ENCODE measurements around the gene SMC1B. TPM values are rescaled to one million over a fixed set of nuclear protein-coding genes. Genes with fewer than 3 reads are reported as not detected.
"Not testable (repeated sequence)": the region's sequence is repeated elsewhere in the genome, so short reads cannot be mapped to it uniquely, and the experiment has no call there.

SMC1B gene
- total RNA-seq, 4 donors from 2014 or later = 0.13 TPM; not detected in 3

DNA sequence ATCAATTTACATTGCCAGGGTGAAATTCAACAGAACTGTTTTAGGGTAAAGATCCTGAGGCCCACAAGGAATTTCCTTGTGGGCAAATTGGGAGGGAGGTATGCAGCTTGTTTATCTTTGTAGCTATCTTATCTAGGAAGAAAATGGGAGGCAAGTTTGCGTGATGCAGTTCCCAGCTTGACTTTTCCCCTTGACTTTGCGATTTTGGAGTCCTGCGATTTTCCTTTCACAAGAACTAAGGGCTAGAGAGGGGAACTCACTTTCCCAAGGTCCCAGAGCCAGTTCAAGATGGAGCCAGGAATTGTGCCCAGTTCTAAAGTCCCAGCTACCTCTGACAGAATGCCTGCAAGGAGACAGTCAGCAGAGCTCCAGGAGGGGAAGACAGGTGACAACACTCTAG lies 30.8 kb upstream of the SMC1B start:
- Histone ChIP-seq H3K27ac (no peak overlapping the region), H3K4me3 (replicated peaks in 1 of 3) (no peak overlapping the region), H3K36me3 (no peaks in the 10 kb centered on the region), H3K4me1 (peaks cover 0 to 6% of the 10 kb centered on the region in 2 donors), H3K27me3 (no peaks in the 10 kb centered on the region), H3K9me3 (no peaks in the 10 kb centered on the region)
- WGBS, 2 donors = 95 to 100% methylated on average over 3 of the region's 3 CpGs
- TF ChIP-seq POLR2A (IDR thresholded peaks at IDR 0.05) = no peak
- TF ChIP-seq, protein P1, sequence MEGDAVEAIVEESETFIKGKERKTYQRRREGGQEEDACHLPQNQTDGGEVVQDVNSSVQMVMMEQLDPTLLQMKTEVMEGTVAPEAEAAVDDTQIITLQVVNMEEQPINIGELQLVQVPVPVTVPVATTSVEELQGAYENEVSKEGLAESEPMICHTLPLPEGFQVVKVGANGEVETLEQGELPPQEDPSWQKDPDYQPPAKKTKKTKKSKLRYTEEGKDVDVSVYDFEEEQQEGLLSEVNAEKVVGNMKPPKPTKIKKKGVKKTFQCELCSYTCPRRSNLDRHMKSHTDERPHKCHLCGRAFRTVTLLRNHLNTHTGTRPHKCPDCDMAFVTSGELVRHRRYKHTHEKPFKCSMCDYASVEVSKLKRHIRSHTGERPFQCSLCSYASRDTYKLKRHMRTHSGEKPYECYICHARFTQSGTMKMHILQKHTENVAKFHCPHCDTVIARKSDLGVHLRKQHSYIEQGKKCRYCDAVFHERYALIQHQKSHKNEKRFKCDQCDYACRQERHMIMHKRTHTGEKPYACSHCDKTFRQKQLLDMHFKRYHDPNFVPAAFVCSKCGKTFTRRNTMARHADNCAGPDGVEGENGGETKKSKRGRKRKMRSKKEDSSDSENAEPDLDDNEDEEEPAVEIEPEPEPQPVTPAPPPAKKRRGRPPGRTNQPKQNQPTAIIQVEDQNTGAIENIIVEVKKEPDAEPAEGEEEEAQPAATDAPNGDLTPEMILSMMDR (IDR thresholded peaks at IDR 0.05) = no peak
- no peak for DNase-seq
- intact Hi-C loops (cut with DNase I) = no loop called here

DNA sequence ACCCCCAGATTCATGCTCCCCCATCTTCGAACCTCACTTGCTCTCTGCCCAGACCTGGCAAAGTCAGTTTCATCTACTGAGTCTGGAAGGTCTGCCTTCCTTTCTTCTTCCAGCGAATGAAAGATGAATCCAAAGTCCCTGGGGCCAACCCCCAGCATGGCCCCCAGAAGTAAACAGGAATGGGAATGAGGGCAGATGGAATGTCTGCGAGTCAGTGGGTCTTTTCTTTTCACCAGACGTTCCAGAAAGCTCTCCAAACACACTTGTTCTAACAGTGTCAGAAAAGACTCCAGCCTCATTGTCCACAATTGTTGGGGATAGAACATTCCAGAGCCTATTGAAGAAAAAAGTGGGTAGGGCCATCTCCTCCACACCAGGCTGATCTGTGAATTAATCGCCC lies 28.7 kb upstream of the SMC1B start:
- Histone ChIP-seq H3K27ac (no peak overlapping the region), H3K4me3 (replicated peaks in 1 of 3) (no peak overlapping the region), H3K27me3 (no peaks in the 10 kb centered on the region), H3K4me1 (peaks cover 0 to 6% of the 10 kb centered on the region in 2 donors), H3K9me3 (no peaks in the 10 kb centered on the region), H3K36me3 (no peaks in the 10 kb centered on the region)
- TF ChIP-seq, protein P1 (IDR thresholded peaks at IDR 0.05) = no peak
- no peak for TF ChIP-seq POLR2A (IDR thresholded peaks at IDR 0.05)
- WGBS, 2 donors = 63 to 71% methylated on average over 5 of the region's 5 CpGs
- intact Hi-C loops (cut with DNase I) = loop anchor here (2.0 kb wide), 1 partner anchor 111 kb away; no protein-coding TSS in a partner anchor
- no peak for DNase-seq

DNA sequence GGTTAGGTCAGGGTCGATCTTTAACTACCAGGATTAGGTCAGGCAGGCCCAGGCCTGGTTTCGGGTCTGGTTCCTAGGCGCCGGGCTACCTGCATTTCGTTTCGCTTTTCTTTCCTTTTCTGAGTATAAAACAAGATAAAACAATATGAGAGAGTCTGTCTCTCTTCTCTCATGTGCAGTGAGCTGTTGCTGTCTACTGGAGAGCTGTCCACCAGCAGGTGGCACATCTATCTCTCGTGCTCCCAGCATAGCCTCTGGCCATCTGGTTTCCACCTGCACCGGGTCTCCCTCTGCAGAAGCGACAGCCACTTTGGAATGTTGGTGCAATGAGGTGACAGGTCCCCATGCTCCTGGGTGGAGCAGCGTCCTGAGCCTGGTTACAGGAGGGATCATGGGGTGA lies 27.7 kb upstream of the SMC1B start:
- 21 to 27% methylated on average over 10 of the region's 10 CpGs for WGBS, 2 donors
- H3K27ac ChIP-seq = no peak overlapping the region
- intact Hi-C loops (cut with DNase I) = no loop called here

DNA sequence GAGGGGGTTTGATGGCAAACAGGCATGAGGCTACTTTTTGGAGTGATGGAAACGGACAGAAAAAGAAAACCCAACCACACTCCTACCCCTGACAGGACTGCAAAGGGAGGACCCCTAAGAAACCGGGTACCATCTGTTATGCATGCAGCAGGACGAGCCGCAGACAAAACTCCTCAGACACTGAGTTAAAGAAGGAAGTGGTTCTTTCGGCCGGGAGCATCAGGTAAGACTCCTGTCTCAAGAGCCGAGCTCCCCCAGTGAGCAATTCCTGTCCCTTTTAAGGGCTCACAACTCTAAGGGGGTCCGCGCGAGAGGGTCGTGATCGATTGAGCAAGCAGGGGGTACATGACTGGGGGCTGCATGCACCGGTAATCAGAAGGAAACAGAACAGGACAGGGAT lies 27.3 kb upstream of the SMC1B start:
- H3K36me3 ChIP-seq; H3K27ac ChIP-seq; DNase-seq; intact Hi-C loops (cut with DNase I); H3K9me3 ChIP-seq; H3K27me3 ChIP-seq; H3K4me3 ChIP-seq (replicated peaks in 1 of 3): not testable (repeated sequence)
- WGBS, 2 donors = 52 to 56% methylated on average over 13 of the region's 13 CpGs
- peaks cover 6 to 13% of the 10 kb centered on the region in 2 donors for H3K4me1 ChIP-seq

More for the DNA sequence above, 27.7 kb upstream of the SMC1B start:
- Histone ChIP-seq H3K4me1 (peaks cover 2 to 8% of the 10 kb centered on the region in 2 donors), H3K27me3 (no peaks in the 10 kb centered on the region), H3K9me3 (no peaks in the 10 kb centered on the region), H3K4me3 (replicated peaks in 1 of 3) (no peak overlapping the region), H3K36me3 (no peaks in the 10 kb centered on the region)
- TF ChIP-seq POLR2A (IDR thresholded peaks at IDR 0.05) = no peak
- TF ChIP-seq, protein P1 (IDR thresholded peaks at IDR 0.05) = peak; percentile 35 to 78 (median 74)
- peak; percentile 74 to 81 for DNase-seq

DNA sequence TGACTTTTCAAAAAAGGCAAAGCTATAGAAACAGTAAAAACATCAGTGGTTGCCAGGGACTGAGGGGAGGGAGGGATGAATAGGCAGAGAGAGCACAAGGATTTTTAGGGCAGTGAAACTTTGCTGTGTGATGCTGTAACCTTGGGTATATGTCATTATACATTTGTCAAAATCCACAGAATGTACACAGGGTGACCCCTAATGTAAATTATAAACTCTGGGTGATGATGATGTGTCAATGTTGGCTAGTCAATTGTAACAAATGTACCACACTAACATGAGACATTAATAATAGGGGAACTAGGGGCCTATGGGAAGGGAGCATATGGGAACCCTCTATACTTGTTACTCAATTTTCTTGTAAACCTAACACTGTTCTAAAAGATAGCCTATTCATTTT lies 24.9 kb upstream of the SMC1B start:
- Histone ChIP-seq H3K9me3 (no peaks in the 10 kb centered on the region), H3K4me1 (peaks cover 10 to 18% of the 10 kb centered on the region in 2 donors), H3K4me3 (replicated peaks in 1 of 3) (no peak overlapping the region), H3K27ac (no peak overlapping the region), H3K36me3 (no peaks in the 10 kb centered on the region), H3K27me3 (no peaks in the 10 kb centered on the region)
- intact Hi-C loops (cut with DNase I) = loop anchor here (10.0 kb wide), 1 partner anchor 114 kb away; no protein-coding TSS in a partner anchor
- no peak for TF ChIP-seq POLR2A (IDR thresholded peaks at IDR 0.05)
- TF ChIP-seq, protein P1 (IDR thresholded peaks at IDR 0.05) = no peak
- no peak for DNase-seq

Data from thyroid gland (tissue), 4 donors.